Keratinocyte (primary cell): Measurements from ENCODE around the gene ADGRV1. TPM values are rescaled to one million over a fixed set of nuclear protein-coding genes. Genes with fewer than 3 reads are reported as not detected.

ENCODE experiments used
- DNase-seq: peaks from one replicate; pipeline ENCODE4 v3.0.0-alpha.2; 2011; ENCODE audit warnings: low read depth, missing footprints, low spot score
- FAIRE-seq: peaks from 2 replicates; lab custom pipeline; 2011; peaks lifted over from hg19 to GRCh38; lab: Jason Lieb, UNC
- H2AFZ ChIP-seq: 2 replicates; pipeline ENCODE4 v1.6.0; 2012; ENCODE audit warnings: low read length, control low read depth, inconsistent platforms; ENCODE audit not compliant: control insufficient read depth
- H3K27ac ChIP-seq: 2 replicates; pipeline ENCODE4 v1.5.1; 2011; ENCODE audit warnings: low read length; ENCODE audit not compliant: control insufficient read depth, insufficient read depth
- H3K27me3 ChIP-seq: 3 replicates; pipeline ENCODE4 v1.6.0; 2011; ENCODE audit warnings: low read length; ENCODE audit not compliant: control insufficient read depth, insufficient read depth; ENCODE audit errors: extremely low read depth
- H3K36me3 ChIP-seq, 2 experiments: 2 replicates in 1 of 2; 3 replicates in 1 of 2; pipeline ENCODE4 v1.5.1; 2011; ENCODE audit warnings: low read length in 2 of 2, mild to moderate bottlenecking in 1 of 2; ENCODE audit not compliant: control insufficient read depth in 2 of 2, insufficient read depth in 2 of 2; ENCODE audit errors: extremely low read depth in 1 of 2
- H3K4me1 ChIP-seq: 3 replicates; pipeline ENCODE4 v1.5.1; 2011; ENCODE audit warnings: low read length; ENCODE audit not compliant: control insufficient read depth, insufficient read depth; ENCODE audit errors: extremely low read depth
- H3K4me2 ChIP-seq: 3 replicates; pipeline ENCODE4 v1.6.0; 2011; ENCODE audit warnings: low read depth, low read length; ENCODE audit not compliant: control insufficient read depth, insufficient read depth; ENCODE audit errors: extremely low read depth
- H3K4me3 ChIP-seq, 3 experiments: fragments of 200-600 bp in 1 of 3; sonication (generic) in 1 of 3; 2 replicates in 2 of 3; 3 replicates in 1 of 3; pipeline ENCODE4 v1.5.1; 2011 to 2016; ENCODE audit warnings: low read length in 3 of 3, mild to moderate bottlenecking in 3 of 3, control low read depth in 2 of 3, inconsistent platforms in 1 of 3, low read depth in 1 of 3, mixed read lengths in 1 of 3, mixed run types in 1 of 3, moderate library complexity in 1 of 3; ENCODE audit not compliant: control insufficient read depth in 2 of 3, insufficient read depth in 2 of 3; ENCODE audit errors: extremely low read depth in 1 of 3
- H3K79me2 ChIP-seq: 2 replicates; pipeline ENCODE4 v1.6.0; 2012; ENCODE audit warnings: low read length; ENCODE audit not compliant: control insufficient read depth, insufficient read depth
- H3K9ac ChIP-seq: 3 replicates; pipeline ENCODE4 v1.6.0; 2011; ENCODE audit warnings: low read length; ENCODE audit not compliant: control insufficient read depth, insufficient read depth; ENCODE audit errors: extremely low read depth
- H3K9me1 ChIP-seq: 3 replicates; pipeline ENCODE4 v1.6.0; 2011; ENCODE audit warnings: low read length; ENCODE audit not compliant: control insufficient read depth, insufficient read depth; ENCODE audit errors: extremely low read depth
- H3K9me3 ChIP-seq: 2 replicates; pipeline ENCODE4 v1.5.1; 2012; ENCODE audit warnings: low read depth, low read length; ENCODE audit not compliant: control insufficient read depth
- H4K20me1 ChIP-seq: 3 replicates; pipeline ENCODE4 v1.6.0; 2011; ENCODE audit warnings: low read length; ENCODE audit not compliant: control insufficient read depth, insufficient read depth; ENCODE audit errors: extremely low read depth
- CTCF ChIP-seq, 3 experiments: IDR thresholded peaks in 1 of 3; conservative IDR thresholded peaks in 1 of 3; optimal IDR thresholded peaks in 1 of 3; 2 replicates in 2 of 3; 3 replicates in 1 of 3; pipeline versions ENCODE3 to v1.5.1; 2011; ENCODE audit warnings: low read length in 3 of 3, mild to moderate bottlenecking in 3 of 3, moderate library complexity in 2 of 3, control low read depth in 1 of 3, inconsistent platforms in 1 of 3; ENCODE audit not compliant: insufficient read depth in 2 of 3; ENCODE audit errors: extremely low read depth in 1 of 3
- EZH2 ChIP-seq: IDR thresholded peaks from one replicate; pipeline ENCODE4 v1.6.1; 2012; ENCODE audit warnings: inconsistent platforms, mild to moderate bottlenecking, low read length, moderate library complexity
- dilution Hi-C: fragments of 300-500 bp; cut with MboI; formaldehyde crosslinking; loops from one replicate; pipeline ENCODE4 v1.7.0; 2020; ENCODE audit warnings: low sequenced_read_pairs; ENCODE audit not compliant: extremely low pct_ligation_motif_present
- polyA plus RNA-seq, 5 experiments: library from polyadenylated mRNA; depleted of rRNA in 3 of 5; stranded (reverse) in 3 of 5; stranded (forward) in 1 of 5; unstranded in 1 of 5; fragments of >200 nt; gene quantifications; 1 replicate in 1 of 5; 2 replicates in 3 of 5; 3 replicates in 1 of 5; pipeline versions ENCODE4 v1.2.1 to v1.2.3, GENCODE V29; 2011 to 2012; ENCODE audit warnings: missing spikeins in 2 of 5, low read depth in 1 of 5, low replicate concordance in 1 of 5

The ADGRV1 gene
- polyA plus RNA-seq, 1 donor (not counting 4 experiments of a cell fraction or from before 2014, with no cell fraction given) = 0.05 TPM

- dilution Hi-C loops = no loop called here
- no peaks in the 10 kb centered on the region for H4K20me1 ChIP-seq
- no peak overlapping the region for H3K4me3 ChIP-seq
- no peaks in the 10 kb centered on the region for H3K36me3 ChIP-seq
- H3K27ac ChIP-seq = no peak overlapping the region
- H3K9ac ChIP-seq = no peak overlapping the region
- DNase-seq (no peak), FAIRE-seq (no peak)
- H3K27me3 ChIP-seq = no peaks in the 10 kb centered on the region
- H3K4me1 ChIP-seq = peaks cover 2% of the 10 kb centered on the region
- no peak overlapping the region for H2AFZ ChIP-seq
- H3K9me1 ChIP-seq = no peaks in the 10 kb centered on the region
- H3K79me2 ChIP-seq = no peaks in the 10 kb centered on the region
- no peaks in the 10 kb centered on the region for H3K9me3 ChIP-seq
- no peak for TF ChIP-seq EZH2
- no peak overlapping the region for H3K4me2 ChIP-seq
Observed at GRCh38 chr5:90996089-90996488, 437.5 kb downstream of the ADGRV1 start.

- no peaks in the 10 kb centered on the region for H3K36me3 ChIP-seq
- H4K20me1 ChIP-seq = no peaks in the 10 kb centered on the region
- DNase-seq = no peak
- dilution Hi-C loops = no loop called here
- no peaks in the 10 kb centered on the region for H3K9me3 ChIP-seq
- H2AFZ ChIP-seq = no peak overlapping the region
- H3K9me1 ChIP-seq = no peaks in the 10 kb centered on the region
- no peaks in the 10 kb centered on the region for H3K27me3 ChIP-seq
- H3K4me3 ChIP-seq = no peak overlapping the region
- peaks cover 2% of the 10 kb centered on the region for H3K4me1 ChIP-seq
- no peak for FAIRE-seq
- TF ChIP-seq CTCF (optimal IDR thresholded peaks at IDR 0.05 in 1 of 3, IDR thresholded peaks at IDR 0.05 in 1 of 3, conservative IDR thresholded peaks at IDR 0.05 in 1 of 3; ENCODE audit: extremely low read depth in 1 of 3, insufficient read depth in 2 of 3, low read length in 3 of 3) = no peak
- no peak for TF ChIP-seq EZH2
- H3K79me2 ChIP-seq = no peaks in the 10 kb centered on the region
- H3K9ac ChIP-seq = no peak overlapping the region
- H3K4me2 ChIP-seq = no peak overlapping the region
- H3K27ac ChIP-seq = no peak overlapping the region
Observed at GRCh38 chr5:90997082-90997481, 438.5 kb downstream of the ADGRV1 start.

- Histone ChIP-seq H3K9ac (no peak overlapping the region), H3K9me1 (no peaks in the 10 kb centered on the region), H3K79me2 (no peaks in the 10 kb centered on the region), H3K4me3 (no peak overlapping the region), H3K27me3 (no peaks in the 10 kb centered on the region), H3K27ac (no peak overlapping the region), H3K36me3 (no peaks in the 10 kb centered on the region), H4K20me1 (no peaks in the 10 kb centered on the region), H3K9me3 (no peaks in the 10 kb centered on the region), H2AFZ (no peak overlapping the region), H3K4me2 (no peak overlapping the region), H3K4me1 (no peaks in the 10 kb centered on the region)
- TF ChIP-seq CTCF (optimal IDR thresholded peaks at IDR 0.05 in 1 of 3, IDR thresholded peaks at IDR 0.05 in 1 of 3, conservative IDR thresholded peaks at IDR 0.05 in 1 of 3; ENCODE audit: extremely low read depth in 1 of 3, insufficient read depth in 2 of 3, low read length in 3 of 3) = no peak
- no peak for TF ChIP-seq EZH2
- dilution Hi-C loops = no loop called here
- FAIRE-seq (no peak), DNase-seq (no peak)
Observed at GRCh38 chr5:91000743-91001142, 442.1 kb downstream of the ADGRV1 start.
